ENCODE data around the gene RNF13. TPM values are rescaled to one million over a fixed set of nuclear protein-coding genes. Genes with fewer than 3 reads are reported as not detected.

RNF13 gene, protein sequence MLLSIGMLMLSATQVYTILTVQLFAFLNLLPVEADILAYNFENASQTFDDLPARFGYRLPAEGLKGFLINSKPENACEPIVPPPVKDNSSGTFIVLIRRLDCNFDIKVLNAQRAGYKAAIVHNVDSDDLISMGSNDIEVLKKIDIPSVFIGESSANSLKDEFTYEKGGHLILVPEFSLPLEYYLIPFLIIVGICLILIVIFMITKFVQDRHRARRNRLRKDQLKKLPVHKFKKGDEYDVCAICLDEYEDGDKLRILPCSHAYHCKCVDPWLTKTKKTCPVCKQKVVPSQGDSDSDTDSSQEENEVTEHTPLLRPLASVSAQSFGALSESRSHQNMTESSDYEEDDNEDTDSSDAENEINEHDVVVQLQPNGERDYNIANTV
- total RNA-seq = 45.8 TPM

DNA sequence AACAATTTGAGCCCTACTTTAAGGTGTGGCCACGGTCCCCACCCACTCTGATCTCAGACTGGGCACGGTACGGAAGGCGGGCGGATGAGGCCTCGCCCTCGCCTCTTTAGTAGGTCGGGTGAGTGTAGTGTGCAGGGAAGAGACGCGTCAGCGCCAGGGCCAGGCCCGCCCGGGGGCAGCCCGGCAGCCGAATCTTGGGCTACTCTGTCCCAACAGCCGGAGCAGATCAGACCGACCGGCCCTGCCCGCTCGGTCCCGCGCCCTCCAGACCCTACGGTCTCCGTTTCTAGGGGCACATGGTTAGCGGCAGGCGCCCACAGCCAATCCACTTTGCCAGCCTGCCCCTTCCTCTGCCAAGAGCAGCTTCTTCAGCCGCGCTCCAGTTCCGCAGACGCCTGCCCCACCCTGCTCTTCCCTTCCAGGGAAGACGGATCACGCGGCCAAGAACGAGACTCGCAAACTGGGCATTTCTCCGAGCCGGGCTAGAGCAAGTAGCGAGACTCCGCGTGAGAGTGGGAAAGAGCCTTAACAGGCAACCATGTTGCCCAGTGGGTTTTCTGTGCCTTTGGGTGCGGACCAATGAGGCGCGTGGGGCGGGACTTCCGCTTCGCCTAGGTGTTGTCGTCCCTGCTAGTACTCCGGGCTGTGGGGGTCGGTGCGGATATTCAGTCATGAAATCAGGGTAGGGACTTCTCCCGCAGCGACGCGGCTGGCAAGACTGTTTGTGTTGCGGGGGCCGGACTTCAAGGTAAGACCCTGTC is at the start of gene RNF13:
TSS of gene RNF13 (plus strand) at position 610 of the 761 bp plus-strand sequence. CDS start 32,812 bp downstream, outside the sequence.
- peak; percentile 74 to 95 (median 93) for DNase-seq (ENCODE audit: low read depth in 2 of 3, low spot score in 2 of 3)

DNA sequence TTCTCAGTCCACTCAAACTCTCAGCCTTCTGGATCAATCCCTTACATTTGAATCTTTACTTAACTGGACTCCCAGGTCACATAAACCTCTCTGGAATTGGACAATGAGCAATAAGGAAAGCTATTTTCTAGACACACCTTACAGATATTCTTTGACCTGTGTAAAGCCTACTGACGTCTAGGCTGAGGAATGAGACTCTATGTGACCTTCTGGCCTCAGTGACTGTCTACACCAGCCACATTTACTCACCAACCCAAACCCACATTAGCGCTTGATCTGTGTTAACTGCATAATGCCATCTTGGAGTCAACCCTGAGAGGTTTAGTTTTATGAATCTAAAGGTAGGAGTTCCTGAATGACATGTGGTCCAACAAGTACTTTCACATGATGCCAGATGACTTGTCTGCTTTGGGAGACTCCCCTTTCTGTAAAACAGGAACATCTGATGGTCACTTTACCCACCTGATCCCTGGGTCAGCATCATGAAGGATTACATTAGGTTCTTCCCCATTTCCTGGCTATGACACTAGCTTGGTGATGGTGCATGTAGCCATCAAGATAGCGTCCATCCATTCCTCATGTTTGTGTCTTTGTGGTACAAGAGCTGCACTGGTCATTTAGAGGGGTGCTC is 49.3 kb upstream of the RNF13 start:
- DNase-seq (ENCODE audit: low read depth in 2 of 3, low spot score in 2 of 3) = no peak

DNA sequence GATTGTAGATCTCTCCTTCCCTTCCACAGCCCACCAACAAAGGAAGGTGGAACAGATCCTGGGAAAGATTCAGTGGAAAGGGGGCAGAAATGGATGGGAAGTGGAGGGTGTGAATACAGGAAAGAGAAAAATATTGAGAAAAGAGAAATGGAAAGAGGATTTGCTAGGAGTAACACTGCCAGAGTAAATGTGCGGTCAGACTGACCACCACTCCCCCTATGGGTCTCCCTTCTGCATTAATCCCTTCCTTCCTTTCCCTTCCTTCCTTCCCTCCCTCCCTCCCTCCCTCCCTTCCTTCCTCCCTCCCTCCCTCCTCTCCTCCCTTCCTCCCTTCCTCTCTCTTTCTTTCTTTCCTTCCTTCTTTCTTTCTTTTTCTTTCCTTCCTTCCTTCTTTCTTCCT is 48.7 kb upstream of the RNF13 start:
- no peak for DNase-seq (ENCODE audit: low read depth in 2 of 3, low spot score in 2 of 3)

DNA sequence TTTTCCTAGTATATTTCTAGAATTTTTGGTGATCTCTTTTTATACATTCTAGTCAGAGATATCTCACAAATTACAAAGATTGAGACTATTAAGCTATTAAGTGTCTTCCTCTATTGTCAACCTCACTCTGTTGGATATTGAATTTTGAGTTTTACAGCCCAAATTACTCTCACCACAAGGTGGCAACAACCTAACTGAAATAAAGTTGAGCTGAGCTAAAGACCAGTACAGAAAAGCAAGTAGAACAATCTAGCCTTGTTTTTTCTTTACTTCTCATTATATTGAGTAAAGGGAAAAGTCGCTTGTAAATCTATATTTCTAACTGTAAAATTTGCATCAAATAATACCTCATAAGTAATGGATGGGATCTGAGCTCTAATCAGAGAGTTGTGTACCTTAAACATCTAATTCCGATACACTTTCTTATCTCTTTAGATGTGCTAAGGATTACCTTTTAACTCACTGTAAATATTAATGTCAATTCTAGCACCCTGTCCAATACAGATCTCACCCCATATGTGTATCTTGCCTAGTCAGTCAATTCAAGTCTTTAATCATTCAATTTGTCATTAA is 47.2 kb upstream of the RNF13 start:
- peak in 1 of 3 donors; percentile 74 for DNase-seq (ENCODE audit: low read depth in 2 of 3, low spot score in 2 of 3)

DNA sequence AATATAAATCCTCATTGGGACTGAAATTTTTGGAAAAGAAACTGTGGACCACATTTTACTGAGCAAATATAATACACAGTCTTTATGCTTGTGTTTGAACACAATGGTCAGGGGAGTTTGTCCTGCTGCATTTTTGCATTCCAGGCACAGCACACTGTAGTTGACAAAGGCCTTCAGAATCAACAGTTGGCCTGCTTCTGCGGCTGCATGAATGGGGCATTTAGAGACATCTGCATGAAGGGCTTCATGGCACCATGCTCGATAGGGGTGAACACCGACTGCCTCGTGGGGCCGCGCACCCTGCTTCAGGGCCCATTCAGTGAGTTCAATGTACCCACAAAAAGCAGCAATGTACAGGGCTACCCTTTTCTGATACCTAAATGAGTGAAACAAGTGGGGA is 45.3 kb upstream of the RNF13 start:
- DNase-seq (ENCODE audit: low read depth in 2 of 3, low spot score in 2 of 3) = no peak

DNA sequence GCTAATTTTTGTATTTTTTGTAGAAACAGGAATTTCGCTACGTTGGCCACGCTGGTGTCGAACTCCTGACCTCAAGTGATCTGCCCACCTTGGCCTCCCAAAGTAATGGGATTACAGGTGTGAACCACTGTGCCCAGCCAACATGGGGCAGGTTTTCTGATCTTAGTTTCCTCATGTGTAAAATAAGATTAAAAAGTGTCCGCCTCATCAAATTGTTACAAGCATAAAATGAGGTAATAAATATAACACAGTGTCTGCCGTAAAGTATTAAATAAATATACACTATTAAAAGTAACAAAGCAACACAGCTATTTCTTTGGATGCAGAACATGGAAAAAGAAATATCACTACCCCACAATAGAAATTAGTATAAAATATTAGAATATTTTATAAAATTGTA is 44.3 kb upstream of the RNF13 start:
- no peak for DNase-seq (ENCODE audit: low read depth in 2 of 3, low spot score in 2 of 3)

DNA sequence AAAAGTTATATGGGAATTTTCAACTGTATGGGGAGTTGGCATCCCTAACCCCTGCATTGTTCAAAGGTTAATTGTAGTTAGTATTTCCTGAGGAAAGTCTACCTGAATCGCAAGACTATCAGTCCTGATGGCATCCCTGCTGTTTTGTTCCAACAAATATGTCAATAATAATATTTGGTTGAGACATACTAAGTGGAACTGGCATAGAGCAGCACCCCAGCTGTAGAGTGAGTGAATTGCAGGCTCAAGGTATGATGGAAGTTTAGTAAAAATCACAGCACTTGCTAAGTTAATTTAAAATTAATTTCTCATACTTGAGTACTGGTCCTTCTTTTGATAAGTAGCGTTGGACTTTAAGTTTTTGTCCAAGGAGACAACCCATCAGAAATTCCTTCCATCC is 42.8 kb upstream of the RNF13 start:
- no peak for DNase-seq (ENCODE audit: low read depth in 2 of 3, low spot score in 2 of 3)

DNA sequence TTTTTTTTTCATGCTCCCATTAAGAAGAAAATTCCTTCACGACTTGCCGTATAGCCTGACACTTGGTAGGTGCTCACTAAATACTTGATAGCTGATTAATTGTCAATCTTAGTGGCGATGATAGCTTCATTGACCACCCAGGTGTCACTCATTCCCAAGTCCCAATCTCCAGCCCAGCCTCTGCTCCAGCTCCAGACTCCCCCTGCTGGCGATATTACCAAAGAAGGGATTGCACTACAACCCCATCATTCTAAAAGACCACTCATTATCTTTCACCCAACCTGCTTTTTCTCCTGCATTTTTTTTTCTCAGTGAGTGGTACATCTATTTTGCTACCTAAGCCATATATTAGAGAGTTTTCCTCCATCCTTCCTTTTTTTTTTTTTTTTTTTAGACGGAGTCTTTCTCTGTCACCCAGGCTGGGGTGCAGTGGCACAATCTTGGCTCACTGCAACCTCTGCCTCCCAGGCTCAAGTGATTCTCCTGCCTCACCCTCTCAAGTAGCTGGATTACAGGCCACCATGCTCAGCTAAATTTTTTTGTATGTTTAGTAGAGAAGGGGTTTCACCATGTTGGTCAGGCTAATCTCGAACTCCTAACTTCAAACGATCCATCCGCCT is 41.3 kb upstream of the RNF13 start:
- peak in 1 of 3 donors; percentile 56 for DNase-seq (ENCODE audit: low read depth in 2 of 3, low spot score in 2 of 3)

DNA sequence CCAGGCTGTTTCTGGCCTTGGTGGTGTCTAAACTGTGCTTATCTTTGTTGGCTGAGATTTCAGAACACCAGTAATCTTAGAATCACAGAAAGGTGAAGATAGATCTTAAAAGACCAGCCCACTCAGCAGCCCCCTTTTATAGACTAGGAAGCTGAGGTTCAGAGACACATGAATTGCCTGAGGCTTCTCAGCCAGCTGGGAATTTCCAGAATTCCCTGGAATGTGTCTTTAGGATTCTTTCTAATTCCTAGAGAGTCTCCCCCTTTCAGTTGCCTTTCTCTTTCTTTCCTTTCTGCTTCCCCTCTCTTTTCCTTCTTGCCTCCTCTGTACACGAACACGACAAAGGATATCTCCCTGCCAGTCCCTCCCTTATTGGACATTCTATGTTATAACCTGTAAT is 40.2 kb upstream of the RNF13 start:
- no peak for DNase-seq (ENCODE audit: low read depth in 2 of 3, low spot score in 2 of 3)

DNA sequence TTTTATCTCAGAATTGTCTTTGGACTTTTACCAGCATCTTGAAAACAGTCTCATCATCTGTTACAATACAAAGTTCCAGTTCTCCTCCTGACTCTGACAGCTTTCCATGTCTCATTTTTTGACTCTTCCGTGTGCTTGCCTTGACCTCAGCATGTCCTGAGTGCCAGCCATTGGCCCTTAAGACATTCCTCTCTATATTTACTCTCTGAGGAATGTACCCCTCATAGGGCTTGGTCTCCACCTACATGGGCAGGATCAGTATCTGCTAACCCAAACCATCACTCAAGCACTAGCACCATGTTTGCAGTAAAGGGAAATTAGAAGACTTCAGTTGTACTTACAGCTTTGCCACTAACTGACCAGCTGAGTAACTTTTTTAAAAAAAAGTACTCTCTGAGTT is 36.8 kb upstream of the RNF13 start:
- no peak for DNase-seq (ENCODE audit: low read depth in 2 of 3, low spot score in 2 of 3)

DNA sequence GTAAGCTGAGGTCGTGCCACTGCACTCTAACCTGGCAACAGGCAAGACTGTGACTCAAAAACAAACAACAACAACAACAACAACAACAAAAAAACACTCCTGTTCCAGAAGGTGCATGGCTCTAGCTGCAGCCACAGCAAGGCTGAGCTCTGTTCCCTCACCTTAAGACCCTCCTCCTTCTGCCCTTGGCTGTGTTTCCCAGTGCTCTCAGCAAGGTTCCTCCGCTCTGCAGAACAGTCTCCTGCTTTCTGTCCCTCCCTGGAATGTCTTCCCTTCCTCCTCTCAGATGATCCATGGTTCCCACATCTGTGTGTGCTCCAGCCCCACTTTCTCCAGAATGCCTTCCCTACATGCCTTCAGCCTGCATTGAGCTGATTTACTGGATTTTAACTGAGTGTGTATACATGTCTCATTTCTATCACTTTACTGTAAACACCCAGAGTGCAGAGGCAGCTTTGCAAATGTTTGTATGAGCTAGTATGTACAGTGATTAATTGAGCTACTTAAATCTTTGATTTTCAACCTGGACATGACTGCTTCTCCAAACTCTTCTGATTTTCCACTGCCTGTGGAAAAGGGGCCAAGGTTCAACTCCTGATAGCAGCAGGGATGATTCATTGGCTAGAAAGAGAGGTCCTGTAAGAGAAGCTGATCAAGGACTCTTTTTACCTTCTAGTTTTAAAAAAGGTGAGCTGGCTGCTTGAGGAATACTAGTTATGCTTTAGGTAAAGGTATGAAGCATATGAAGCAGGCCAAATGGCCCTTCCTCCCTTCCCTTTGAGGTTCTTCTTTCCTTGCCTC is 35.4 kb upstream of the RNF13 start:
- no peak for DNase-seq (ENCODE audit: low read depth in 2 of 3, low spot score in 2 of 3)

DNA sequence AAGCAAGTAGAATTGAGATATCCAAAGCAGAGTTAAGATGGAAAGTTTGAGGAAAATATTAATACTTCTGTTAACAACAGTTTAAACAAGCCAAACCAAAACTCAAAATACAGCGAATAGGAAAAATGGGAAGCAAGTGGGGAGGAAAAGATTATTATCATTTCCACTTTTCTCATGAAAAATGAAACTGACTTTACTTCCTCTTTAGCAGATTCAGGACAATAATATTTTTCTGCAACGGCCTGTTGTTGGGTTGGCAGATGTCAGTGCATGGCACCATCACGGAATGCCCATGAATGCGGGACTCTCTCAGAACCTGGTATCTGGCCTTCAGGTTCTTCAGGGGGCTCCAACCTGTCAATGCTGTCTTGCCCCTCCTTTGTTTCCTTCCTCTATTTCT is 31.8 kb upstream of the RNF13 start:
- peak in 2 of 3 donors; percentile 31 to 67 for DNase-seq (ENCODE audit: low read depth in 2 of 3, low spot score in 2 of 3)

DNA sequence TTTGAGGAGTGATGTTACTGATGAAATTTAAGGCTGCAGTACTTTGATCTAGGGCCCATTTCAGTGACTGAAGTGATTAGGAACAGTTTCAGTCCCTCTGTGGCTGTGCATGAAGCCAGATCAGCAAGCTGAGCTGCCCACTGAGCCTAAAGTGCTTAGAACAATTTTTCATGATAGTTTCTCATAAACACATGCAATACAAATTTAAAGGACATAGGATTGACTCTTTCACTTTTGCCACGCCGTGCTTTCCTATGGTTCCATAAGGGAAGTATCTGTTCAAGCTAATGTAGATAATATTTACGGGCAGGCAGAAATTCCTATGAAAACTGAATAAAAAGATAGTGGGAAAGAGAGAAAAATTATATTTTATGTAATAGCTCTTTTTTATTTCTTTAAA is 31.3 kb upstream of the RNF13 start:
- no peak for DNase-seq (ENCODE audit: low read depth in 2 of 3, low spot score in 2 of 3)

DNA sequence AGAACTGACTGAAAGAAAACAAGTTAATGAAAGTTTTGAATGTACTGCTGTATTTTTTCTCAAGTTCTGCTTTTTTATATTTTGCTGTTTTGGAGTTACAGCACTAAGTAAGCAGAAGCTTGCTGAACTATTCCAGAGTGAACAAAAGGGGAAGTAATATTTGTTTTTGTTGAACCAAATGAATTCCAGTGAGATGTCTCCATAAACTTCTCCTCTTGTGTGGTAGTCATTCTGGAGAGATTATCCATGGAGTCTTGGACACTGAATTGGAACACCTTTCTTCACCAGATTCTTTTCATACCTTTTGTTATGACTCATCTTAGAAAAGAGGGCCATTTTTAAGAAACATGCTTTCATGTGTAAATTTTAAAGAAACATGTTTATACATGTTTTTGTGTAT is 29.4 kb upstream of the RNF13 start:
- DNase-seq (ENCODE audit: low read depth in 2 of 3, low spot score in 2 of 3) = peak in 2 of 3 donors; percentile 29 to 72

DNA sequence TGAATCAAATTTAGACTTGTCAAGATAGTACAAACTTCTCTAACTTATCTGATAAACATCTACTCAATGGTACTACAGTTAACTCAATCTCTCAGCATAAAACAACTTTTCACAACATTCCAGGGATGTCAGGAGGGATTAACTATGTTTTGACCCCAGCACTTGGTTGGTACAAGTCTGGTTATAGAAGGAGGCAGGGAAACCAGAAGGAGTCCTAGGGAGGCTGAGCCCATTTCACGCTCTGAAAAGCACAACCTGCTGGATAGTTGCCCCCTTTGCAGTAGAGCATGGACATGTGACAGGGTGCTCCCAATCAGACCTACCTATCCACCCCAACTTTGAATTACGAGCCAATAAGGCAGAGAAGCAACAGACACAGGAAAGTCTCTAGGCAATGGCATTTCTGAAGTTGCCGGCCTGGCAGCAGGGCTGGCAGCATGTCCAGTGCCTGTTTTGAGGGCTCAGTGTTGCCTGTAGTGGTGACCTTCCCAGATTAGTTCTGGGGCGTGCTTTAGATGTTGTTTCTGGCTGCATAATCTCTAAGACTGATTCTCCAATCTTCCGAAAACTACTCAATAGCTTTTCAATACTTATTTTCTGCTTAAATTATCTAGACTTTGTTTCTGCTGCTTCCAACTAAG is 28.8 kb upstream of the RNF13 start:
- no peak for DNase-seq (ENCODE audit: low read depth in 2 of 3, low spot score in 2 of 3)

DNA sequence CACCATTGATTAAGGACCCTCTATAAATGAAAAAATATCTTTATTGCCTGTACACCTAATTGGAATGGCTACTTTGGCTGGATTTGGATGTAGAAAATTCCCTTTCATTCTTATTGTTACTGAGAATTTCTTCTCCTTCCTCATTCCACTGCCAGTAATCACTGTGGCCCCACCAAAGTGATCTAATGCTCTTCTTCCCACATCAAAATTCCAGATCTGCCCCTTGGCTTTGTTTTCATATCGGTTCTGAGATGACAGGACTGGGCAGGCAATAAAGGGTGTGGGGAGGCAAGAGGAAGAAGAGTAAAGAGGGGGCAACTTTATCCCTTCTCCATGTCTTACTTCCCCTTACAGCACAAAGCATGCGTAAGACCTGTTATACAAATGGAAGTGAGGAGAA is 22.7 kb upstream of the RNF13 start:
- no peak for DNase-seq (ENCODE audit: low read depth in 2 of 3, low spot score in 2 of 3)

DNA sequence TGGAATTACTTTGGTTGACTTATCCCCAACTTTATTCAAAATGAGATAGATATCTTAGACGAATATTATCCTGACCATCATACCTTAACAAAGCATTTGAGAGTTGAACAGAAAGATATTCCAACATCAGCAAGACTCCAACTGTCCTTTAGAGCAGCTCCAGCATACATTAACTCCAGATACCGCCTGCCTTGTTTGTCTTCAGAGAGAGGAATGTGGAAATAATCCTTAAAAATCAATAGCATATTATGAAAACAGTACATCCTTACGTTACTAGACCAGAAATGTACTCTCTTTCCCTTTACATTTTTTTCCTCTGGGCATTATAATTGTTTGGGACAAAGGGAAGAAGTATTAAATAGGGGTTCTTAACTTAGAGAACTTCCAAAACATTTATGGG is 22.3 kb upstream of the RNF13 start:
- no peak for DNase-seq (ENCODE audit: low read depth in 2 of 3, low spot score in 2 of 3)

DNA sequence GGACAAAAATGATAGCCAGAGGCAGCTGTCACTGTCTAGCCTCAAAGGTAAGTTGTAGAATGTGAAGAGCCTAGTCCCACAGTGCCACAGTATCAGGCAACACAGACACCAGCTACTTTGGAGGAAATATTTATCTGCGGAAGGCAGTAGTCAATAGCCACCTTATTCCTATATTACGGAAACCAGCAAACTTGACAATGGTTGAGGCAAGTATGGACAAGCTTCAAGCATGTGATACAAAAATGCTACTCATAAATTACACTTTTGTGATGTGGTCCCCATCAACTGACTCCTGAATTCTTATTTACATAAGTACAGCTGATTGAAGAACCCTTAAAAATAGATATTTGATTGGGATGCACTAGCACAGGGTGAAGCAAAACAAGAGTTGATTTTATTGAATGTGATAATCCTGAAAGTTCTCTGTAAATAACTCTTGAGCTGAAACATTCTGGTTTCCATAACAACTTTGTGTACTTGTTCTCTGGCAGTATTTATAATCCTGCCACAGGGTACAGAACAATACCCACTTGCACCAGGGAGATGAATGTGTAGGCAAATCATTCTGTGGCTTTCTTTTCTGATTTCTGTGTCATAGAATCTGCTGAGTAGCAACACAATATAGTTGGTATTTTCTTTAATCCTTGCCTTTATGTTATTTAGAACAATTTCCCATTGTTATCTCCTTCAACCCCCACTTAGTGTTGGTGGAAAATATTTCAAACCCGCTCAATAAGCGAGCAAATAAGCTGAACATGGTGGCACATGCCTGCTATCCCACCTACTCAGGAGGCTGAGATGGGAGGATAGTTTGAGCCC is 20.4 kb upstream of the RNF13 start, which contains the start of gene ANKUB1:
TSS of gene ANKUB1 (minus strand) at position 103 of the 819 bp plus-strand sequence. CDS start 188 bp downstream, outside the sequence.
- no peak for DNase-seq (ENCODE audit: low read depth in 2 of 3, low spot score in 2 of 3)

DNA sequence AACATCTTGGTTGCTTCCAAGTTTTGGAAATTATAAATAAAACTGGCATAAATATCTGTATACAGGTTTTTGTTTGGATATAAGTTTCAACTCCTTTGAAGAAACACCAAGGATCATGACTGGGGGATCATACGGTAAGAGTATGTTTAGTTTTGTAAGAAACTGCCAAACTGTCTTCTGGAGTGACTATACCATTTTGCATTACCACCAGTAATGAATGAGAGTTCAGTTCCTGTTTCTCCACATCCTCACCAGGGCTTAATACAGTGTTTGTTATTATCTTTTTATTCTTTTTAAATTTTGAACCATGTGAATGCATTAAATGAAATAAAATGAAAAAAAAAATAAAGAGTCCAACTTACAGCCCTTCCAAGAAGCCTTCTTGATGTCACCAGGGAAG is 17.0 kb upstream of the RNF13 start:
- DNase-seq (ENCODE audit: low read depth in 2 of 3, low spot score in 2 of 3) = no peak

All from hematopoietic multipotent progenitor cell (in vitro differentiated cells).